ENCODE data around the gene SLC17A3. TPM values are rescaled to one million over a fixed set of nuclear protein-coding genes. Genes with fewer than 3 reads are reported as not detected.

The SLC17A3 gene
- total and polyA plus RNA-seq, 2 donors (not counting 1 experiment from before 2014, with no cell fraction given) = not detected

- H3K36me3 ChIP-seq (replicated peaks in 1 of 2; ENCODE audit: control extremely low read depth in 1 of 2, control insufficient read depth in 1 of 2, extremely low read depth in 1 of 2, insufficient read depth in 2 of 2, low read length in 1 of 2) = no peaks in the 10 kb centered on the region
- no peak overlapping the region for H3K4me3 Mint-ChIP-seq
- CTCF ChIA-PET = no interaction called here
- H3K27me3 ChIP-seq (replicated peaks in 1 of 4; ENCODE audit: control extremely low read depth in 1 of 4, control insufficient read depth in 3 of 4, insufficient read depth in 4 of 4, low read length in 3 of 4) = peaks cover 0 to 16% (median 3%) of the 10 kb centered on the region in 4 experiments
- DNase-seq (no peak), ATAC-seq (ENCODE audit: low read depth) (no peak)
- no peaks in the 10 kb centered on the region for H4K20me1 ChIP-seq (ENCODE audit: control insufficient read depth, insufficient read depth, low read length, poor library complexity, severe bottlenecking)
- peaks cover 2% of the 10 kb centered on the region for H3K9me3 Mint-ChIP-seq (ENCODE audit: insufficient read depth)
- H3K27ac ChIP-seq (ENCODE audit: low read length in 2 of 2) = no peak overlapping the region
- H3K4me1 Mint-ChIP-seq = no peaks in the 10 kb centered on the region
- TF ChIP-seq EZH2 (IDR thresholded peaks at IDR 0.05; ENCODE audit: borderline replicate concordance, insufficient read depth, low read depth, low read length, poor library complexity, severe bottlenecking) (no peak), CTCF (IDR thresholded peaks at IDR 0.05) (no peak)
- H3K9me3 ChIP-seq (ENCODE audit: control extremely low read depth in 1 of 3, control insufficient read depth in 2 of 3, insufficient read depth in 1 of 3, low read length in 2 of 3) = no peaks in the 10 kb centered on the region
- H2AFZ ChIP-seq (ENCODE audit: insufficient read depth, low read depth, low read length, poor library complexity, severe bottlenecking) = no peak overlapping the region
- POLR2A ChIA-PET = no interaction called here
- H3K9ac ChIP-seq (ENCODE audit: low read length) = no peak overlapping the region
- no peaks in the 10 kb centered on the region for H3K4me1 ChIP-seq (ENCODE audit: control insufficient read depth in 2 of 2, insufficient read depth in 2 of 2, low read length in 2 of 2)
- H3K79me2 ChIP-seq (ENCODE audit: control insufficient read depth, insufficient read depth, low read length) = no peaks in the 10 kb centered on the region
- WGBS (ENCODE audit: insufficient coverage) = no CpG with 5 or more reads among the region's 1 CpG
- no peak overlapping the region for H3K27ac Mint-ChIP-seq
- H3K4me2 ChIP-seq (replicated peaks; ENCODE audit: low read depth, low read length, poor library complexity, severe bottlenecking) = no peak overlapping the region
- H3K4me3 ChIP-seq (ENCODE audit: control extremely low read depth in 1 of 5, extremely low read depth in 1 of 5, insufficient read depth in 1 of 5, low read depth in 2 of 5, low read length in 4 of 5) = no peak overlapping the region
- intact Hi-C loops (cut with micrococcal nuclease) = no loop called here
- H3K27me3 Mint-ChIP-seq = peaks cover 27% of the 10 kb centered on the region
Observed at GRCh38 chr6:25842526-25842925, 31.5 kb downstream of the SLC17A3 start.

- Histone ChIP-seq H3K36me3 (replicated peaks in 1 of 2; ENCODE audit: control extremely low read depth in 1 of 2, control insufficient read depth in 1 of 2, extremely low read depth in 1 of 2, insufficient read depth in 2 of 2, low read length in 1 of 2) (no peaks in the 10 kb centered on the region), H3K9me3 (ENCODE audit: control extremely low read depth in 1 of 3, control insufficient read depth in 2 of 3, insufficient read depth in 1 of 3, low read length in 2 of 3) (no peaks in the 10 kb centered on the region), H3K9ac (ENCODE audit: low read length) (no peak overlapping the region), H3K27me3 (replicated peaks in 1 of 4; ENCODE audit: control extremely low read depth in 1 of 4, control insufficient read depth in 3 of 4, insufficient read depth in 4 of 4, low read length in 3 of 4) (peaks cover 0 to 9% (median 6%) of the 10 kb centered on the region in 4 experiments), H3K4me2 (replicated peaks; ENCODE audit: low read depth, low read length, poor library complexity, severe bottlenecking) (no peak overlapping the region), H3K27ac (ENCODE audit: low read length in 2 of 2) (no peak overlapping the region), H4K20me1 (ENCODE audit: control insufficient read depth, insufficient read depth, low read length, poor library complexity, severe bottlenecking) (no peaks in the 10 kb centered on the region), H3K4me1 (ENCODE audit: control insufficient read depth in 2 of 2, insufficient read depth in 2 of 2, low read length in 2 of 2) (no peaks in the 10 kb centered on the region), H3K4me3 (ENCODE audit: control extremely low read depth in 1 of 5, extremely low read depth in 1 of 5, insufficient read depth in 1 of 5, low read depth in 2 of 5, low read length in 4 of 5) (no peak overlapping the region), H2AFZ (ENCODE audit: insufficient read depth, low read depth, low read length, poor library complexity, severe bottlenecking) (no peak overlapping the region), H3K79me2 (ENCODE audit: control insufficient read depth, insufficient read depth, low read length) (no peaks in the 10 kb centered on the region)
- TF ChIP-seq EZH2 (IDR thresholded peaks at IDR 0.05; ENCODE audit: borderline replicate concordance, insufficient read depth, low read depth, low read length, poor library complexity, severe bottlenecking) (no peak), CTCF (IDR thresholded peaks at IDR 0.05) (no peak)
- Mint-ChIP-seq H3K27me3 (peaks cover 28% of the 10 kb centered on the region), H3K4me1 (no peaks in the 10 kb centered on the region), H3K27ac (no peak overlapping the region), H3K9me3 (ENCODE audit: insufficient read depth) (no peaks in the 10 kb centered on the region), H3K4me3 (no peak overlapping the region)
- POLR2A ChIA-PET = no interaction called here
- DNase-seq (no peak), ATAC-seq (ENCODE audit: low read depth) (no peak)
- WGBS (ENCODE audit: insufficient coverage) = 97% methylated on average over 6 of the region's 8 CpGs
- CTCF ChIA-PET = no interaction called here
- intact Hi-C loops (cut with micrococcal nuclease) = no loop called here
Observed at GRCh38 chr6:25835442-25836283, 38.4 kb downstream of the SLC17A3 start.
